Astrocyte (in vitro differentiated cells and primary cell): Measurements from ENCODE around the gene NEIL3. TPM values are rescaled to one million over a fixed set of nuclear protein-coding genes. Genes with fewer than 3 reads are reported as not detected.

Source experiments
- DNase-seq: peaks from one replicate; pipeline ENCODE4 v3.0.0-alpha.2; 2010; ENCODE audit warnings: low read depth
- FAIRE-seq: peaks from 2 replicates; lab custom pipeline; 2011; peaks lifted over from hg19 to GRCh38; lab: Jason Lieb, UNC
- H2AFZ ChIP-seq: 2 replicates; pipeline ENCODE4 v1.6.0; 2012; ENCODE audit warnings: low read depth, low read length, inconsistent platforms
- H3K27ac ChIP-seq: 2 replicates; pipeline ENCODE4 v1.5.1; 2011; ENCODE audit warnings: low read depth, low read length, inconsistent platforms
- H3K27me3 ChIP-seq: 2 replicates; pipeline ENCODE4 v1.6.0; 2011; ENCODE audit warnings: low read length, inconsistent platforms; ENCODE audit not compliant: insufficient read depth
- H3K36me3 ChIP-seq: 2 replicates; pipeline ENCODE4 v1.5.1; 2011; ENCODE audit warnings: low read length, inconsistent platforms; ENCODE audit not compliant: insufficient read depth
- H3K4me1 ChIP-seq: 2 replicates; pipeline ENCODE4 v1.5.1; 2011; ENCODE audit warnings: low read length, inconsistent platforms; ENCODE audit not compliant: insufficient read depth
- H3K4me2 ChIP-seq: 2 replicates; pipeline ENCODE4 v1.6.0; 2012; ENCODE audit warnings: low read length, inconsistent platforms
- H3K4me3 ChIP-seq: 2 replicates; pipeline ENCODE4 v1.5.1; 2011; ENCODE audit warnings: low read depth, mild to moderate bottlenecking, low read length, inconsistent platforms; ENCODE audit not compliant: insufficient read depth
- H3K79me2 ChIP-seq: 2 replicates; pipeline ENCODE4 v1.6.0; 2012; ENCODE audit warnings: mild to moderate bottlenecking, low read length, inconsistent platforms; ENCODE audit not compliant: insufficient read depth
- H3K9ac ChIP-seq: 2 replicates; pipeline ENCODE4 v1.6.0; 2012; ENCODE audit warnings: mild to moderate bottlenecking, low read length, inconsistent platforms
- H3K9me3 ChIP-seq: 2 replicates; pipeline ENCODE4 v1.5.1; 2012; ENCODE audit warnings: low read depth, mild to moderate bottlenecking, low read length, inconsistent platforms; ENCODE audit not compliant: insufficient read depth
- H4K20me1 ChIP-seq: 2 replicates; pipeline ENCODE4 v1.6.0; 2012; ENCODE audit warnings: low read length, inconsistent platforms; ENCODE audit not compliant: insufficient read depth
- H3K27ac Mint-ChIP-seq: one replicate; pipeline ENCODE4 v1.8.0; 2021; ENCODE audit warnings: mild to moderate bottlenecking, mixed read lengths; ENCODE audit not compliant: unreplicated experiment
- H3K27me3 Mint-ChIP-seq: one replicate; pipeline ENCODE4 v1.8.0; 2021; ENCODE audit warnings: low read depth, mixed read lengths; ENCODE audit not compliant: unreplicated experiment
- H3K36me3 Mint-ChIP-seq: one replicate; pipeline ENCODE4 v1.8.0; 2021; ENCODE audit warnings: low read depth, mixed read lengths; ENCODE audit not compliant: unreplicated experiment
- H3K4me1 Mint-ChIP-seq: one replicate; pipeline ENCODE4 v1.8.0; 2021; ENCODE audit warnings: low read depth, mixed read lengths; ENCODE audit not compliant: unreplicated experiment
- H3K4me3 Mint-ChIP-seq: one replicate; pipeline ENCODE4 v1.8.0; 2021; ENCODE audit warnings: mild to moderate bottlenecking, moderate library complexity, mixed read lengths; ENCODE audit not compliant: unreplicated experiment
- H3K9me3 Mint-ChIP-seq: one replicate; pipeline ENCODE4 v1.8.0; 2021; ENCODE audit warnings: mild to moderate bottlenecking, mixed read lengths; ENCODE audit not compliant: unreplicated experiment
- CTCF ChIP-seq: IDR thresholded peaks from 2 replicates; pipeline ENCODE4 v1.5.1; 2011; ENCODE audit warnings: low read depth, mild to moderate bottlenecking, inconsistent platforms, low read length, moderate library complexity; ENCODE audit not compliant: insufficient read depth
- EZH2 ChIP-seq: IDR thresholded peaks from 2 replicates; pipeline ENCODE4 v1.6.1; 2012; ENCODE audit warnings: mild to moderate bottlenecking, low read length, inconsistent platforms; ENCODE audit not compliant: insufficient read depth
- total RNA-seq: library from RNA; stranded (reverse); gene quantifications from 2 replicates; pipeline ENCODE4 v1.2.1, GENCODE V29; 2021

NEIL3 gene
- total RNA-seq, 1 donor from 2014 or later = 0.91 TPM

GRCh38 chr4:177401658-177402273 is 92.1 kb downstream of the NEIL3 start:
- Histone ChIP-seq H3K79me2 (no peaks in the 10 kb centered on the region), H3K4me1 (peaks cover 4% of the 10 kb centered on the region), H3K4me3 (no peak overlapping the region), H3K27me3 (no peaks in the 10 kb centered on the region), H2AFZ (no peak overlapping the region), H3K9ac (no peak overlapping the region), H3K36me3 (no peaks in the 10 kb centered on the region), H3K27ac (no peak overlapping the region), H4K20me1 (no peaks in the 10 kb centered on the region), H3K9me3 (no peaks in the 10 kb centered on the region), H3K4me2 (no peak overlapping the region)
- FAIRE-seq (no peak), DNase-seq (no peak)
- Mint-ChIP-seq H3K9me3 (peaks cover 4% of the 10 kb centered on the region), H3K4me3 (no peak overlapping the region), H3K27ac (no peak overlapping the region), H3K4me1 (peaks cover 1% of the 10 kb centered on the region), H3K27me3 (no peaks in the 10 kb centered on the region), H3K36me3 (no peaks in the 10 kb centered on the region)
- TF ChIP-seq CTCF (no peak), EZH2 (no peak)

- Histone ChIP-seq H4K20me1 (no peaks in the 10 kb centered on the region), H3K27ac (no peak overlapping the region), H3K79me2 (no peaks in the 10 kb centered on the region), H3K9me3 (no peaks in the 10 kb centered on the region), H3K27me3 (no peaks in the 10 kb centered on the region), H3K9ac (no peak overlapping the region), H3K36me3 (no peaks in the 10 kb centered on the region), H3K4me1 (peaks cover 4% of the 10 kb centered on the region), H3K4me2 (no peak overlapping the region), H2AFZ (no peak overlapping the region), H3K4me3 (no peak overlapping the region)
- TF ChIP-seq CTCF (no peak), EZH2 (no peak)
- Mint-ChIP-seq H3K4me3 (no peak overlapping the region), H3K36me3 (no peaks in the 10 kb centered on the region), H3K27ac (no peak overlapping the region), H3K9me3 (peaks cover 2% of the 10 kb centered on the region), H3K4me1 (peaks cover 1% of the 10 kb centered on the region), H3K27me3 (no peaks in the 10 kb centered on the region)
- FAIRE-seq (no peak), DNase-seq (peak; percentile 57)
Measured at GRCh38 chr4:177403746-177404145, 94.1 kb downstream of the NEIL3 start.

GRCh38 chr4:177404342-177404741 is 94.7 kb downstream of the NEIL3 start:
- Mint-ChIP-seq H3K36me3 (no peaks in the 10 kb centered on the region), H3K9me3 (peaks cover 2% of the 10 kb centered on the region), H3K4me1 (peaks cover 1% of the 10 kb centered on the region), H3K4me3 (no peak overlapping the region), H3K27me3 (no peaks in the 10 kb centered on the region), H3K27ac (no peak overlapping the region)
- H3K36me3 ChIP-seq = no peaks in the 10 kb centered on the region
- H3K9me3 ChIP-seq = no peaks in the 10 kb centered on the region
- FAIRE-seq (no peak), DNase-seq (no peak)
- no peaks in the 10 kb centered on the region for H4K20me1 ChIP-seq
- peaks cover 4% of the 10 kb centered on the region for H3K4me1 ChIP-seq
- no peak overlapping the region for H3K4me3 ChIP-seq
- H3K4me2 ChIP-seq = no peak overlapping the region
- TF ChIP-seq CTCF = no peak
- no peak for TF ChIP-seq EZH2
- no peak overlapping the region for H2AFZ ChIP-seq
- H3K79me2 ChIP-seq = no peaks in the 10 kb centered on the region
- no peaks in the 10 kb centered on the region for H3K27me3 ChIP-seq
- H3K27ac ChIP-seq = no peak overlapping the region
- H3K9ac ChIP-seq = no peak overlapping the region
